Measurements from ENCODE around the gene FLNA. TPM values are rescaled to one million over a fixed set of nuclear protein-coding genes. Genes with fewer than 3 reads are reported as not detected.

The FLNA gene
- total and polyA plus RNA-seq, 10 of the 15 experiments (the other 5 are each of a cell fraction or from before 2014, with no cell fraction given), result 5.1 to 643 (median 171) TPM

DNA sequence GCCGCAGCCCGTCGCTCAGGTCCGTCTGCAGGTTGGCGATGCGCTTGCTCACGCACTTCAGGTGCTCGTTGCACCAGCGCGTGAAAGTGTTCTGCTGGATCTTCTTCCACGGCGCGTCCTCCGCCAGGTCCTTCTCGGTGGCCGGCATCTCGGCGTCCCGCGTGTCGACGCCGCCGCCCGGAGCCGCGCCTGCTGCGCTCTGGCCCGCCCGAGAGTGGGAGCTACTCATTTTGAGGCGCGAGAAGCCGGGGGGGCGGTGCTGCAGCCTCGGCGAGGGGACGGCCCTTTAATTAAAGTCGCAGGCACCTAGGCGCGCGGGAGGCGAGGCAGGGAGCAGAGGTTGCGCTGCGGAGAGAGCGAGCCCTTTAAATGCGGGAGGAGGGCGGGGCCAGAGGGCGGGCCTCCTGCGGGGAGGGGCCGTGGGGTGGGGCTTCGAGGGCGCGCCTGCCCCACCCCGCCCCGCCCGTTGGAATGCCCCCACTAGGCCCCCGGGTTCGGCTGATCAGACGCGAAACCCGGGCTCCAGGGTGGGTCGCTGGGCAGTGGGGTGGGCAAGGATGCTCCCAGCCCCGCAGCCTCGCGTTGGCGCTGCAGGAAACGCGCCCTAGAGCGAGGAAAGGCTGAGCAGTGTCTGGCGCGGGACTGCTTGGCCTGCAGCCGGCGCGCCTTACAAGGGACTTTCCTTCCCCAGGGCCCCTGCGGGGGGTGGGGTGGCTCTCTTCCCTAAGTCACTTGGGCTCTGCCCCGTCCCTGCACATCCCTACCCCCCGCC is 3.2 kb downstream of the FLNA start (continued):
- TF ChIP-seq, protein P1, sequence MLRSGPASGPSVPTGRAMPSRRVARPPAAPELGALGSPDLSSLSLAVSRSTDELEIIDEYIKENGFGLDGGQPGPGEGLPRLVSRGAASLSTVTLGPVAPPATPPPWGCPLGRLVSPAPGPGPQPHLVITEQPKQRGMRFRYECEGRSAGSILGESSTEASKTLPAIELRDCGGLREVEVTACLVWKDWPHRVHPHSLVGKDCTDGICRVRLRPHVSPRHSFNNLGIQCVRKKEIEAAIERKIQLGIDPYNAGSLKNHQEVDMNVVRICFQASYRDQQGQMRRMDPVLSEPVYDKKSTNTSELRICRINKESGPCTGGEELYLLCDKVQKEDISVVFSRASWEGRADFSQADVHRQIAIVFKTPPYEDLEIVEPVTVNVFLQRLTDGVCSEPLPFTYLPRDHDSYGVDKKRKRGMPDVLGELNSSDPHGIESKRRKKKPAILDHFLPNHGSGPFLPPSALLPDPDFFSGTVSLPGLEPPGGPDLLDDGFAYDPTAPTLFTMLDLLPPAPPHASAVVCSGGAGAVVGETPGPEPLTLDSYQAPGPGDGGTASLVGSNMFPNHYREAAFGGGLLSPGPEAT (IDR thresholded peaks at IDR 0.05; ENCODE audit: low read depth), result peak; percentile 56; the same call in 1 of the 2 replicates
- TF ChIP-seq, protein P2, sequence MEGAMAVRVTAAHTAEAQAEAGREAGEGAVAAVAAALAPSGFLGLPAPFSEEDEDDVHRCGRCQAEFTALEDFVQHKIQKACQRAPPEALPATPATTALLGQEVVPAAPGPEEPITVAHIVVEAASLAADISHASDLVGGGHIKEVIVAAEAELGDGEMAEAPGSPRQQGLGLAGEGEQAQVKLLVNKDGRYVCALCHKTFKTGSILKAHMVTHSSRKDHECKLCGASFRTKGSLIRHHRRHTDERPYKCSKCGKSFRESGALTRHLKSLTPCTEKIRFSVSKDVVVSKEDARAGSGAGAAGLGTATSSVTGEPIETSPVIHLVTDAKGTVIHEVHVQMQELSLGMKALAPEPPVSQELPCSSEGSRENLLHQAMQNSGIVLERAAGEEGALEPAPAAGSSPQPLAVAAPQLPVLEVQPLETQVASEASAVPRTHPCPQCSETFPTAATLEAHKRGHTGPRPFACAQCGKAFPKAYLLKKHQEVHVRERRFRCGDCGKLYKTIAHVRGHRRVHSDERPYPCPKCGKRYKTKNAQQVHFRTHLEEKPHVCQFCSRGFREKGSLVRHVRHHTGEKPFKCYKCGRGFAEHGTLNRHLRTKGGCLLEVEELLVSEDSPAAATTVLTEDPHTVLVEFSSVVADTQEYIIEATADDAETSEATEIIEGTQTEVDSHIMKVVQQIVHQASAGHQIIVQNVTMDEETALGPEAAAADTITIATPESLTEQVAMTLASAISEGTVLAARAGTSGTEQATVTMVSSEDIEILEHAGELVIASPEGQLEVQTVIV (IDR thresholded peaks at IDR 0.05; ENCODE audit: borderline replicate concordance, partially characterized antibody), result no peak
- TF ChIP-seq, protein P3, sequence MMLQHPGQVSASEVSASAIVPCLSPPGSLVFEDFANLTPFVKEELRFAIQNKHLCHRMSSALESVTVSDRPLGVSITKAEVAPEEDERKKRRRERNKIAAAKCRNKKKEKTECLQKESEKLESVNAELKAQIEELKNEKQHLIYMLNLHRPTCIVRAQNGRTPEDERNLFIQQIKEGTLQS (IDR thresholded peaks at IDR 0.05; ENCODE audit: borderline replicate concordance, extremely low read depth, low read depth, low read length), result no peak
- TF ChIP-seq, protein P4, sequence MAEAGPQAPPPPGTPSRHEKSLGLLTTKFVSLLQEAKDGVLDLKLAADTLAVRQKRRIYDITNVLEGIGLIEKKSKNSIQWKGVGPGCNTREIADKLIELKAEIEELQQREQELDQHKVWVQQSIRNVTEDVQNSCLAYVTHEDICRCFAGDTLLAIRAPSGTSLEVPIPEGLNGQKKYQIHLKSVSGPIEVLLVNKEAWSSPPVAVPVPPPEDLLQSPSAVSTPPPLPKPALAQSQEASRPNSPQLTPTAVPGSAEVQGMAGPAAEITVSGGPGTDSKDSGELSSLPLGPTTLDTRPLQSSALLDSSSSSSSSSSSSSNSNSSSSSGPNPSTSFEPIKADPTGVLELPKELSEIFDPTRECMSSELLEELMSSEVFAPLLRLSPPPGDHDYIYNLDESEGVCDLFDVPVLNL (IDR thresholded peaks at IDR 0.05; ENCODE audit: low read depth, low read length), result no peak
- TF ChIP-seq GATAD2B (conservative IDR thresholded peaks at IDR 0.05; ENCODE audit: low read depth), result no peak
- TF ChIP-seq POLR2AphosphoS2 (IDR thresholded peaks at IDR 0.05; ENCODE audit: low read depth, low read length), result peak; percentile 86; the same call in 1 of the 2 replicates
- TF ChIP-seq NR2C1 (IDR thresholded peaks at IDR 0.05), result no peak
- no peak for TF ChIP-seq ZSCAN29 (IDR thresholded peaks at IDR 0.05)
- TF ChIP-seq ZNF384 (IDR thresholded peaks at IDR 0.05; ENCODE audit: borderline replicate concordance, low read depth, low read length), result no peak
- TF ChIP-seq TCF3 (IDR thresholded peaks at IDR 0.05; ENCODE audit: borderline replicate concordance, insufficient read depth, low read depth, low read length), result peak; percentile 74; the same call in 1 of the 2 replicates
- peak; percentile 88 for TF ChIP-seq SIN3A (IDR thresholded peaks at IDR 0.05; ENCODE audit: low read depth, low read length)
- TF ChIP-seq, protein P5, sequence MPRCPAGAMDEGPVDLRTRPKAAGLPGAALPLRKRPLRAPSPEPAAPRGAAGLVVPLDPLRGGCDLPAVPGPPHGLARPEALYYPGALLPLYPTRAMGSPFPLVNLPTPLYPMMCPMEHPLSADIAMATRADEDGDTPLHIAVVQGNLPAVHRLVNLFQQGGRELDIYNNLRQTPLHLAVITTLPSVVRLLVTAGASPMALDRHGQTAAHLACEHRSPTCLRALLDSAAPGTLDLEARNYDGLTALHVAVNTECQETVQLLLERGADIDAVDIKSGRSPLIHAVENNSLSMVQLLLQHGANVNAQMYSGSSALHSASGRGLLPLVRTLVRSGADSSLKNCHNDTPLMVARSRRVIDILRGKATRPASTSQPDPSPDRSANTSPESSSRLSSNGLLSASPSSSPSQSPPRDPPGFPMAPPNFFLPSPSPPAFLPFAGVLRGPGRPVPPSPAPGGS (IDR thresholded peaks at IDR 0.05; ENCODE audit: borderline replicate concordance, insufficient read depth, low read depth, low read length, poor library complexity, severe bottlenecking), result no peak
- TF ChIP-seq EGR1 (IDR thresholded peaks at IDR 0.05; ENCODE audit: borderline replicate concordance in 1 of 2, low read depth in 2 of 2, low read length in 2 of 2), result no peak
- no peak for TF ChIP-seq FOXM1 (IDR thresholded peaks at IDR 0.05; ENCODE audit: low read depth, low read length)
- TF ChIP-seq ZNF24 (IDR thresholded peaks at IDR 0.05), result no peak
- TF ChIP-seq ZZZ3 (IDR thresholded peaks at IDR 0.05; ENCODE audit: control insufficient read depth, insufficient read length, low read depth), result no peak
- peak; percentile 84 for TF ChIP-seq YY1 (IDR thresholded peaks at IDR 0.05; ENCODE audit: low read depth, low read length)
- TF ChIP-seq RELA (IDR thresholded peaks at IDR 0.05; ENCODE audit: borderline replicate concordance, partially characterized antibody), result peak; percentile 11
- TF ChIP-seq ZNF274 (IDR thresholded peaks at IDR 0.05; ENCODE audit: insufficient read depth, insufficient read length), result no peak
- no peak for TF ChIP-seq YBX1 (IDR thresholded peaks at IDR 0.05)
- TF ChIP-seq, protein P6, sequence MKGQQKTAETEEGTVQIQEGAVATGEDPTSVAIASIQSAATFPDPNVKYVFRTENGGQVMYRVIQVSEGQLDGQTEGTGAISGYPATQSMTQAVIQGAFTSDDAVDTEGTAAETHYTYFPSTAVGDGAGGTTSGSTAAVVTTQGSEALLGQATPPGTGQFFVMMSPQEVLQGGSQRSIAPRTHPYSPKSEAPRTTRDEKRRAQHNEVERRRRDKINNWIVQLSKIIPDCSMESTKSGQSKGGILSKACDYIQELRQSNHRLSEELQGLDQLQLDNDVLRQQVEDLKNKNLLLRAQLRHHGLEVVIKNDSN (IDR thresholded peaks at IDR 0.05; ENCODE audit: borderline replicate concordance, extremely low read length, insufficient read depth, low read depth, low read length), result no peak

All from GM12878 (cell line).